Keratinocyte (primary cell): ENCODE measurements around the gene CHRNA7. TPM values are rescaled to one million over a fixed set of nuclear protein-coding genes. Genes with fewer than 3 reads are reported as not detected.

ENCODE experiments used
- DNase-seq: peaks from one replicate; pipeline ENCODE4 v3.0.0-alpha.2; 2011; ENCODE audit warnings: low read depth, missing footprints, low spot score
- FAIRE-seq: peaks from 2 replicates; lab custom pipeline; 2011; peaks lifted over from hg19 to GRCh38; lab: Jason Lieb, UNC
- H2AFZ ChIP-seq: 2 replicates; pipeline ENCODE4 v1.6.0; 2012; ENCODE audit warnings: low read length, control low read depth, inconsistent platforms; ENCODE audit not compliant: control insufficient read depth
- H3K27ac ChIP-seq: 2 replicates; pipeline ENCODE4 v1.5.1; 2011; ENCODE audit warnings: low read length; ENCODE audit not compliant: control insufficient read depth, insufficient read depth
- H3K27me3 ChIP-seq: 3 replicates; pipeline ENCODE4 v1.6.0; 2011; ENCODE audit warnings: low read length; ENCODE audit not compliant: control insufficient read depth, insufficient read depth; ENCODE audit errors: extremely low read depth
- H3K36me3 ChIP-seq, 2 experiments: 2 replicates in 1 of 2; 3 replicates in 1 of 2; pipeline ENCODE4 v1.5.1; 2011; ENCODE audit warnings: low read length in 2 of 2, mild to moderate bottlenecking in 1 of 2; ENCODE audit not compliant: control insufficient read depth in 2 of 2, insufficient read depth in 2 of 2; ENCODE audit errors: extremely low read depth in 1 of 2
- H3K4me1 ChIP-seq: 3 replicates; pipeline ENCODE4 v1.5.1; 2011; ENCODE audit warnings: low read length; ENCODE audit not compliant: control insufficient read depth, insufficient read depth; ENCODE audit errors: extremely low read depth
- H3K4me2 ChIP-seq: 3 replicates; pipeline ENCODE4 v1.6.0; 2011; ENCODE audit warnings: low read depth, low read length; ENCODE audit not compliant: control insufficient read depth, insufficient read depth; ENCODE audit errors: extremely low read depth
- H3K4me3 ChIP-seq, 3 experiments: fragments of 200-600 bp in 1 of 3; sonication (generic) in 1 of 3; 2 replicates in 2 of 3; 3 replicates in 1 of 3; pipeline ENCODE4 v1.5.1; 2011 to 2016; ENCODE audit warnings: low read length in 3 of 3, mild to moderate bottlenecking in 3 of 3, control low read depth in 2 of 3, inconsistent platforms in 1 of 3, low read depth in 1 of 3, mixed read lengths in 1 of 3, mixed run types in 1 of 3, moderate library complexity in 1 of 3; ENCODE audit not compliant: control insufficient read depth in 2 of 3, insufficient read depth in 2 of 3; ENCODE audit errors: extremely low read depth in 1 of 3
- H3K79me2 ChIP-seq: 2 replicates; pipeline ENCODE4 v1.6.0; 2012; ENCODE audit warnings: low read length; ENCODE audit not compliant: control insufficient read depth, insufficient read depth
- H3K9ac ChIP-seq: 3 replicates; pipeline ENCODE4 v1.6.0; 2011; ENCODE audit warnings: low read length; ENCODE audit not compliant: control insufficient read depth, insufficient read depth; ENCODE audit errors: extremely low read depth
- H3K9me1 ChIP-seq: 3 replicates; pipeline ENCODE4 v1.6.0; 2011; ENCODE audit warnings: low read length; ENCODE audit not compliant: control insufficient read depth, insufficient read depth; ENCODE audit errors: extremely low read depth
- H3K9me3 ChIP-seq: 2 replicates; pipeline ENCODE4 v1.5.1; 2012; ENCODE audit warnings: low read depth, low read length; ENCODE audit not compliant: control insufficient read depth
- H4K20me1 ChIP-seq: 3 replicates; pipeline ENCODE4 v1.6.0; 2011; ENCODE audit warnings: low read length; ENCODE audit not compliant: control insufficient read depth, insufficient read depth; ENCODE audit errors: extremely low read depth
- CTCF ChIP-seq, 3 experiments: IDR thresholded peaks in 1 of 3; conservative IDR thresholded peaks in 1 of 3; optimal IDR thresholded peaks in 1 of 3; 2 replicates in 2 of 3; 3 replicates in 1 of 3; pipeline versions ENCODE3 to v1.5.1; 2011; ENCODE audit warnings: low read length in 3 of 3, mild to moderate bottlenecking in 3 of 3, moderate library complexity in 2 of 3, control low read depth in 1 of 3, inconsistent platforms in 1 of 3; ENCODE audit not compliant: insufficient read depth in 2 of 3; ENCODE audit errors: extremely low read depth in 1 of 3
- EZH2 ChIP-seq: IDR thresholded peaks from one replicate; pipeline ENCODE4 v1.6.1; 2012; ENCODE audit warnings: inconsistent platforms, mild to moderate bottlenecking, low read length, moderate library complexity
- dilution Hi-C: fragments of 300-500 bp; cut with MboI; formaldehyde crosslinking; loops from one replicate; pipeline ENCODE4 v1.7.0; 2020; ENCODE audit warnings: low sequenced_read_pairs; ENCODE audit not compliant: extremely low pct_ligation_motif_present
- polyA plus RNA-seq, 5 experiments: library from polyadenylated mRNA; depleted of rRNA in 3 of 5; stranded (reverse) in 3 of 5; stranded (forward) in 1 of 5; unstranded in 1 of 5; fragments of >200 nt; gene quantifications; 1 replicate in 1 of 5; 2 replicates in 3 of 5; 3 replicates in 1 of 5; pipeline versions ENCODE4 v1.2.1 to v1.2.3, GENCODE V29; 2011 to 2012; ENCODE audit warnings: missing spikeins in 2 of 5, low read depth in 1 of 5, low replicate concordance in 1 of 5

Gene CHRNA7
- polyA plus RNA-seq, 1 donor (not counting 4 experiments of a cell fraction or from before 2014, with no cell fraction given): 0.93 TPM

GRCh38 chr15:32113224-32113623 lies 82.9 kb downstream of the CHRNA7 start:
- no peaks in the 10 kb centered on the region for H3K9me1 ChIP-seq
- no peaks in the 10 kb centered on the region for H3K9me3 ChIP-seq
- H3K4me1 ChIP-seq: no peaks in the 10 kb centered on the region
- H3K79me2 ChIP-seq: no peaks in the 10 kb centered on the region
- H3K27me3 ChIP-seq: no peaks in the 10 kb centered on the region
- no peak for FAIRE-seq
- TF ChIP-seq EZH2 (no peak), CTCF (optimal IDR thresholded peaks at IDR 0.05 in 1 of 3, IDR thresholded peaks at IDR 0.05 in 1 of 3, conservative IDR thresholded peaks at IDR 0.05 in 1 of 3; ENCODE audit: extremely low read depth in 1 of 3, insufficient read depth in 2 of 3, low read length in 3 of 3) (no peak)
- H4K20me1 ChIP-seq: no peaks in the 10 kb centered on the region
- H3K9ac ChIP-seq: no peak overlapping the region
- dilution Hi-C loops: no loop called here
- DNase-seq: no peak
- no peak overlapping the region for H2AFZ ChIP-seq
- no peak overlapping the region for H3K4me2 ChIP-seq
- H3K27ac ChIP-seq: no peak overlapping the region
- no peaks in the 10 kb centered on the region for H3K36me3 ChIP-seq
- no peak overlapping the region for H3K4me3 ChIP-seq

DNA sequence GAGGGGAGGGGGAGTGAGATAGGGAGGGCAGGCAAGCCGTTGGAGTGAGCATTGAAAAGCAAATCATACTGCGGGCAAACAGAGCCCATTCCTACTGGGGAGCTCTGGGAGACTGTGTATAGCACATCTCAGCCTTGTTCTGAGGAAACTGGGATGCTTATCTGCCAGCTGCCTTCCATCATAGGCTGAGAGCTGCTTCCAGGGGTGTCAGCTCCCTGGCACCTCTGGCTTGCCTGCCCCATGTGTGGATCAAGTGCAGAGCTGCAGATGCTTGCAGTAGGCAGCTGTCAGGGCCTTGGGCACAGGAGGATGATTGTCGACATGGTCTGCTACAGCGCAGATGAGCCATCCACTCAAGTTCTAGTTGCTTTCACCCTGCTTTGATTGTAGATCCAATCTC lies 86.8 kb downstream of the CHRNA7 start:
- no peaks in the 10 kb centered on the region for H3K9me1 ChIP-seq
- no peaks in the 10 kb centered on the region for H4K20me1 ChIP-seq
- DNase-seq (no peak), FAIRE-seq (no peak)
- H2AFZ ChIP-seq: no peak overlapping the region
- H3K4me1 ChIP-seq: no peaks in the 10 kb centered on the region
- H3K4me3 ChIP-seq: no peak overlapping the region
- no peak overlapping the region for H3K27ac ChIP-seq
- no peak overlapping the region for H3K9ac ChIP-seq
- H3K36me3 ChIP-seq: no peaks in the 10 kb centered on the region
- H3K27me3 ChIP-seq: no peaks in the 10 kb centered on the region
- H3K79me2 ChIP-seq: no peaks in the 10 kb centered on the region
- H3K9me3 ChIP-seq: no peaks in the 10 kb centered on the region
- dilution Hi-C loops: no loop called here
- no peak overlapping the region for H3K4me2 ChIP-seq
- TF ChIP-seq CTCF (optimal IDR thresholded peaks at IDR 0.05 in 1 of 3, IDR thresholded peaks at IDR 0.05 in 1 of 3, conservative IDR thresholded peaks at IDR 0.05 in 1 of 3; ENCODE audit: extremely low read depth in 1 of 3, insufficient read depth in 2 of 3, low read length in 3 of 3) (no peak), EZH2 (no peak)
